Activated CD4-positive, alpha-beta memory T cell treated with anti-CD3 and anti-CD28 coated beads for 36 hours (primary cell): ENCODE results near the gene MTOR. TPM values are rescaled to one million over a fixed set of nuclear protein-coding genes. Genes with fewer than 3 reads are reported as not detected.

ENCODE experiments used
- CTCF ChIA-PET: fragments of 350-600 bp; sonication (Branson Sonifier 250); formaldehyde crosslinking; loops from one replicate; lab custom pipeline; 2021; ENCODE audit warnings: antibody characterized with exemption, inconsistent platforms; lab: Charles Lee
- POLR2A ChIA-PET: fragments of 350-600 bp; sonication (Branson Sonifier 250); formaldehyde crosslinking; loops from one replicate; lab custom pipeline; 2021; ENCODE audit warnings: antibody characterized with exemption; lab: Charles Lee
- DNase-seq: peaks from one replicate; pipeline ENCODE4 v3.0.0-alpha.2; 2020
- H3K27ac Mint-ChIP-seq: one replicate; pipeline ENCODE4 v1.8.0; 2021; ENCODE audit warnings: mixed read lengths
- H3K27me3 Mint-ChIP-seq: one replicate; pipeline ENCODE4 v1.8.0; 2021; ENCODE audit warnings: mixed read lengths
- H3K36me3 Mint-ChIP-seq: one replicate; pipeline ENCODE4 v1.8.0; 2021; ENCODE audit warnings: mixed read lengths
- H3K4me1 Mint-ChIP-seq: one replicate; pipeline ENCODE4 v1.8.0; 2021; ENCODE audit warnings: low read depth, mixed read lengths
- H3K4me3 Mint-ChIP-seq: one replicate; pipeline ENCODE4 v1.8.0; 2021; ENCODE audit warnings: mild to moderate bottlenecking, mixed read lengths
- H3K9me3 Mint-ChIP-seq: one replicate; pipeline ENCODE4 v1.8.0; 2021; ENCODE audit warnings: mixed read lengths
- intact Hi-C: fragments of 100-400 bp; cut with micrococcal nuclease; formaldehyde crosslinking; loops from one replicate; pipeline ENCODE4 v1.15.1; 2023
- total RNA-seq, 2 experiments: library from RNA; stranded (reverse); gene quantifications; one replicate each; pipeline ENCODE4 v1.2.3, GENCODE V29; 2021

The MTOR gene
- total RNA-seq, 2 experiments from 2014 or later = 35.8 to 39.4 TPM

DNA sequence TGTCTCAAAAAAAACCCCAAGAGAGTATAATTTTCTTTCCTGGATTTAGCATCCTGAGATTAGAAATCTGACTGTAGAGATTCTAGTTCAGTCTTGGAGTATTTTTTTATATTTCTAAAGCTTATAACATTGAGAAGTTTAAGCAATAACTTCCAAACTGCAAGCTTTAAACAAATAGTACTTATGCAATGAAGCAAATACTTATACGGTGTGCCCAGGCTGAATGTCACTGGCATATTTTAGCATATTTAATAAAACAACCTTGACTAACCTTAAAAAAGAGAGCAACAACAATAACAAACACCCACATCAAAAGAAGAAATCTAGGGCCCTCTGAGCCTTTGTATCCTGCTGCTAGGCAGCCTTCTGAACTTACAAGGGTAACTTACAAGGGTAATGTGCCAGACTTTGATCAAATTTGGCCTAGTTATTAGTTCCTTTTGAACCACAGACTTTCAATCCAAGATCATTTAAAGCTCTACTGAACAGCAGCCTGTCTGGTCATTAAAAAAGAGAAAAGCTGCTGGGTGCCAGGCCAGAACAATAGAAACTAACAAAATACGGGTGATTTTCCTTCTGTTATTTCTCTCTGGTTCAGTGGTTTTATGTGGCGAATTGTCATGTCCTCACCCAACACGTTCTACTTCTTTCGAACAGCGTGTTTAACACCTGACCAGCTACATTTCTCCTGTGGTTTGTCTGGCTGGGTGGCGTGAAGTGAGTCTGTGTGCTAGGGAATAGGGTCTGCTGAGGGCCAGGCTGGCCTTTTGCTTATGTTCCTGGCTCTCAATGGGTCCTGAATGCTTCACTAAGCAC, 16.2 kb downstream of the MTOR start:
- Mint-ChIP-seq H3K27ac (peak overlapping the region; percentile 19), H3K4me1 (peaks cover 17% of the 10 kb centered on the region), H3K9me3 (no peaks in the 10 kb centered on the region), H3K36me3 (peaks cover 34% of the 10 kb centered on the region), H3K27me3 (no peaks in the 10 kb centered on the region), H3K4me3 (no peak overlapping the region)
- CTCF ChIA-PET = interaction anchor here (0.6 to 1.7 kb wide), 7 partner anchors 8 to 754 kb away, joined by 3 to 8 read pairs (median 4); no protein-coding TSS in a partner anchor
- DNase-seq = no peak
- POLR2A ChIA-PET = interaction anchor here (1.4 kb wide), 1 partner anchor 184 kb away, joined by 3 read pairs; no protein-coding TSS in a partner anchor
- intact Hi-C loops = no loop called here

DNA sequence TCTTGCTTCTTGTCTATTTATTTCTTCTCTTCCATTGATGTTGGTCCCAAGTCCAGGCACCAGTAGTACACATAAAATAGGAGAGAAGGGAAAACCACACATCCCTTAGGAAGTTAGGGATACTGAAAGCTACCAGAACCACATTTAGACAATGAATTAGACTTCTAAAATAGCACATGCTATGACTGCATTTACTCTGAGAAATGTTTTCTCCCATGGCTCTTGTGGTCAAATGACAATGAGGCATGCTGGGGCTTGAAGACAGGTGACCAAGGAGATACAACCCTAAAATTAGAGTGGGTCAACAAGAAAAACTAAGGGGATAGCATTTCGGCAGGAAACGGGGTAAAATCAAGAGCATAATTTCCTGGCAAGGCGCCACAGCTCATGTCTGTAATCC, 17.1 kb downstream of the MTOR start:
- CTCF ChIA-PET = interaction anchor here (0.9 to 1.4 kb wide), 3 partner anchors 7 to 399 kb away, joined by 3 to 4 read pairs (median 3); no protein-coding TSS in a partner anchor
- Mint-ChIP-seq H3K36me3 (peaks cover 27% of the 10 kb centered on the region), H3K4me3 (no peak overlapping the region), H3K9me3 (no peaks in the 10 kb centered on the region), H3K27me3 (no peaks in the 10 kb centered on the region), H3K27ac (peak overlapping the region; percentile 47), H3K4me1 (peaks cover 15% of the 10 kb centered on the region)
- intact Hi-C loops = no loop called here
- DNase-seq = no peak
- POLR2A ChIA-PET = no interaction called here

DNA sequence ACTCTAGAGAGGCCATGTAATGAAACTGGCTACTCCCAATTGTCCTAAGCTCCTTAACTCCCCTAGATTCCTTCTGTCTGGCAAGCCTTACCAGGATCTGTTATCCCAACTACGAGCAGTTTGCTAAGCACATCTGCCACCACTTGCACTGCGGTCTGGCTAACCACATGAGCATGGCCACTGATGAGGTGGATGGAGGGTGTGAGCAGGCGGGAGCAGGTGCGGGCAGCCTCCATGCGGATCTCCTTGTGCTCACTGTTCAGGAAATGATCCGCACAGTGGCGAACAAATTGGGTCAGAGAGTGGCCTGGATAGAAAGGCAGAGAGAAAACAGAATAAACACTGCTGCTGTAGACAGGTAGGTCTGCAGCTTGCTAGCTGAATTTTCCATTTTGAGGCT, 24.0 kb downstream of the MTOR start:
- Mint-ChIP-seq H3K27ac (no peak overlapping the region), H3K27me3 (no peaks in the 10 kb centered on the region), H3K36me3 (peaks cover 50% of the 10 kb centered on the region), H3K9me3 (no peaks in the 10 kb centered on the region), H3K4me3 (no peak overlapping the region), H3K4me1 (peaks cover 6% of the 10 kb centered on the region)
- no peak for DNase-seq
- POLR2A ChIA-PET = no interaction called here
- CTCF ChIA-PET = interaction anchor here (0.9 to 1.0 kb wide), 2 partner anchors 8 to 9 kb away, joined by 3 to 4 read pairs; no protein-coding TSS in a partner anchor
- intact Hi-C loops = no loop called here

DNA sequence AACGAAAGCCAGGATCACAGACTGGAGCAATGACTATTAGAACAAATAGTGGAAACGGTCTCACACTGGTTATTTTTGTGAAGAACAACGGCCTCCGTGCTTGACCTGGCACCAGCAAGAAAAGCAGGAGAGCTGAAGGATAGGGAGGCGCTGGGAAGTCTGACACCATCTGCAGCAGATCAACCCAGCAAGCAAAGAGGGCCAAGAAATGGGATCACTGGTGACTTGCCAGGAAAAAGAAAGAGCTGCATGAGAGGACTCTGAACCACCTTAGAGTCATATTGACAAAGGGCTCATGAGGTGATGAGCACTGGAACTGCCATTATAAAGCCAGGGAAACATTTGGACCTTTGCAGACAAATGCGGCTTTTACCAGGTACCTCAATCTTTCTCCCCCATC, 25.0 kb downstream of the MTOR start:
- CTCF ChIA-PET = interaction anchor here (0.9 to 1.0 kb wide), 2 partner anchors 9 kb away, joined by 3 to 4 read pairs; no protein-coding TSS in a partner anchor
- Mint-ChIP-seq H3K9me3 (no peaks in the 10 kb centered on the region), H3K27ac (peak overlapping the region; percentile 18), H3K4me1 (peaks cover 6% of the 10 kb centered on the region), H3K36me3 (peaks cover 52% of the 10 kb centered on the region), H3K4me3 (no peak overlapping the region), H3K27me3 (no peaks in the 10 kb centered on the region)
- POLR2A ChIA-PET = no interaction called here
- intact Hi-C loops = no loop called here
- no peak for DNase-seq

DNA sequence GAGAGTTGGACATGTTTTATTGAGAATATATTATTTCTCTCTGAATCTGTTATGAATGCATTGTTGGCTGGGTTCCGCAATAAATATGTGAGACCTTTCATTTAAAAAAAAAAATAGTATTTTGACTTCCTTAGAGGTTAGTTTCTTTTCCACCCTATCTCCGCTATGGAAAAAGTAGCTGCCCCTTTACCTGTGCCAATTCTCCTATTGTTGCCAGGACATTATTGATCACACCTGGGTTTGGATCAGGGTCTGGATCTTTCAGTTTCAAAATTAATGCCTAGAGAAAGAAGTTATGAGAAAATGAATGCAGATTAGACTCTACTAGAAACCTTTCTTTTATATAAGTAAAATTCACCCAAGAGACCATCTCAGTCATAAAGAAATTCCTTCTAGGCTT, 29.1 kb downstream of the MTOR start:
- CTCF ChIA-PET = interaction anchor here (1.6 kb wide), 1 partner anchor 13 kb away, joined by 3 read pairs; no protein-coding TSS in a partner anchor
- Mint-ChIP-seq H3K9me3 (no peaks in the 10 kb centered on the region), H3K36me3 (peaks cover 62% of the 10 kb centered on the region), H3K27ac (no peak overlapping the region), H3K4me1 (peaks cover 3% of the 10 kb centered on the region), H3K27me3 (no peaks in the 10 kb centered on the region), H3K4me3 (no peak overlapping the region)
- intact Hi-C loops = no loop called here
- POLR2A ChIA-PET = no interaction called here
- no peak for DNase-seq

DNA sequence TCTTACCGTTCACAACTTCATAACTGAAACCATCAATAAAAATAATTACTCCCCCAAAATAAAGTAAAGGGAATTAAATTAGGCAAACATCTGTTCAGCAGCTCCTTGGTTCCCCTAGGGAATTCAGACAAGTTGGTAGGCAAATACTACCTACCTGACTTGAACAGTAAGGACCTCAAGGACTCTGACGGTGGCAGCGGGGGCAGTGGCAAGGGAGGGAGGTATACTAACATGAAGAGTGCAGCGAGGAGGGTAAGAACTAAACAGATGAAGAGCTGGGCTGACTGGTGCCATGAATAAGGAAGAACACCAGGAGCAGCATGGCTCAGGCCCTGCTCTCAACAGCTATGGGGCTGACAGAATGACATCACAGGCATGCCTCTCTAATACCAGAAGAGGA, 33.1 kb downstream of the MTOR start:
- H3K27me3 Mint-ChIP-seq = no peaks in the 10 kb centered on the region
- H3K9me3 Mint-ChIP-seq = no peaks in the 10 kb centered on the region
- peaks cover 13% of the 10 kb centered on the region for H3K4me1 Mint-ChIP-seq
- no peak overlapping the region for H3K4me3 Mint-ChIP-seq
- CTCF ChIA-PET = interaction anchor here (1.1 to 1.3 kb wide), 2 partner anchors 192 to 490 kb away, joined by 4 to 5 read pairs; no protein-coding TSS in a partner anchor
- no peak overlapping the region for H3K27ac Mint-ChIP-seq
- intact Hi-C loops = no loop called here
- peaks cover 61% of the 10 kb centered on the region for H3K36me3 Mint-ChIP-seq
- DNase-seq = no peak
- POLR2A ChIA-PET = no interaction called here

DNA sequence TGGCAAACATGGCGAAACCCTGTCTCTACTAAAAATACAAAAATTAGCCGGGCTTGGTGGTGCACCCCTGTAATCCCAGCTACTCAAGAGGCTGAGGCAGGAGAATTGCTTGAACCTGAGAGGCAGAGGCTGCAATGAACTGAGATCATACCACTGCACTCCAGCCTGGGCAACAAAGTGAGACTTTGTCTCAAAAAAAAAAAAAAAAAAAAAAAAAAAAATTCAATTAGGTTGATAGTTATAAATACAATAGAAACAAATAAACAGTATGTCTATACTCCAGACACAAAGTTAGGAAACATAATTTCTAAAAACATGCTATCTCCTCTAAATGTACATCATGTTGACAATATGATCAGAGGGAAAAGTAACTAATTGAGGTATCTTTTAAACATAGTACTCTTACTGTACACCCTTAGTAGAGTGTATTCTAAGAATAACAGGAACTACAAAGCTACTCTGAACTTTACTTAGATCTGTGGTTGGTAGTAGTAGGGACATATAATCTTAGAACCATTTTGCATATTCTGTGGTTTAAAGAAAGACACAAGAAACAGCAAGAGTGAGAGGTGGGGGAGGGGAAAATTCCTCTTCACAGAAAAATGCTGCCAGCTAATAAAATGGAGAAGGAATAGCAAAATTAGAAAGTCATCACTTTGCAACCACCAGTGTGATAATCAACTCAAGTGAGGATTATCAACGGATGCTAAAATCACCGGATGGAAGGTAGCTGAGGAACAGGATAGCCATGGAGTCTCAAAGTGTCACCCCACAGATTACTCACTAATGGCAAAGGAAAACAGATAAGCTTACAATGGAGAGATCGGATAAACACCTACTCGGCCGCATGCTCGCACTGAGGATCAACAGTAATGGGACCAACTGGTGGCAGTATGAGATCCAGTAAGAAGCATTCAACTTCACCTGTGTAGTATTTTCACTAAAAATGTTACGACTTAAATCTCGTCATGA, 35.0 kb downstream of the MTOR start:
- POLR2A ChIA-PET = no interaction called here
- CTCF ChIA-PET = interaction anchor here (2.6 kb wide), 1 partner anchor 190 kb away, joined by 12 read pairs; no protein-coding TSS in a partner anchor

DNA sequence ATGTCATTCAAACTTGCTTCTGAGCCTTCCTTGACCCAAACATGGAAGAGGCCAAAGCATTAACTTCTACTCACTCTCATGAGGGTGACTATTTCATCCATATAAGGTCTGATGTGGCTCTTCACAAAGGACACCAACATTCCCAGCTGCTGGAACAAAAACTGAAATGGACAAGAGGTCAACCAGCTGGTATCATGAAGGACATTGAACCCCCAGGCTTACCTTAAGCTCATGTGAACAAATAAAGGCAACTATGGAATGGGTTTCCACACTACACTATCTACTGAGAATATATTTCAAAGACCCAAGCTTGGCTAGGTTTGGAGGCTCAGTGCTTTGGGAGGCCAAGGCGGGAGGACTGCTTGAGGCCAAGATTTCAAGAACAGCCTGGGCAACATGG, 46.3 kb downstream of the MTOR start:
- peaks cover 61% of the 10 kb centered on the region for H3K36me3 Mint-ChIP-seq
- DNase-seq = no peak
- H3K9me3 Mint-ChIP-seq = no peaks in the 10 kb centered on the region
- H3K4me1 Mint-ChIP-seq = no peaks in the 10 kb centered on the region
- H3K27me3 Mint-ChIP-seq = no peaks in the 10 kb centered on the region
- intact Hi-C loops = no loop called here
- no peak overlapping the region for H3K27ac Mint-ChIP-seq
- H3K4me3 Mint-ChIP-seq = no peak overlapping the region
- CTCF ChIA-PET = no interaction called here
- POLR2A ChIA-PET = no interaction called here

More for the DNA sequence above, 35.0 kb downstream of the MTOR start:
- no peak overlapping the region for H3K4me3 Mint-ChIP-seq
- no peak for DNase-seq
- peaks cover 13% of the 10 kb centered on the region for H3K4me1 Mint-ChIP-seq
- intact Hi-C loops = no loop called here
- H3K9me3 Mint-ChIP-seq = no peaks in the 10 kb centered on the region
- peaks cover 51% of the 10 kb centered on the region for H3K36me3 Mint-ChIP-seq
- no peak overlapping the region for H3K27ac Mint-ChIP-seq
- H3K27me3 Mint-ChIP-seq = no peaks in the 10 kb centered on the region

DNA sequence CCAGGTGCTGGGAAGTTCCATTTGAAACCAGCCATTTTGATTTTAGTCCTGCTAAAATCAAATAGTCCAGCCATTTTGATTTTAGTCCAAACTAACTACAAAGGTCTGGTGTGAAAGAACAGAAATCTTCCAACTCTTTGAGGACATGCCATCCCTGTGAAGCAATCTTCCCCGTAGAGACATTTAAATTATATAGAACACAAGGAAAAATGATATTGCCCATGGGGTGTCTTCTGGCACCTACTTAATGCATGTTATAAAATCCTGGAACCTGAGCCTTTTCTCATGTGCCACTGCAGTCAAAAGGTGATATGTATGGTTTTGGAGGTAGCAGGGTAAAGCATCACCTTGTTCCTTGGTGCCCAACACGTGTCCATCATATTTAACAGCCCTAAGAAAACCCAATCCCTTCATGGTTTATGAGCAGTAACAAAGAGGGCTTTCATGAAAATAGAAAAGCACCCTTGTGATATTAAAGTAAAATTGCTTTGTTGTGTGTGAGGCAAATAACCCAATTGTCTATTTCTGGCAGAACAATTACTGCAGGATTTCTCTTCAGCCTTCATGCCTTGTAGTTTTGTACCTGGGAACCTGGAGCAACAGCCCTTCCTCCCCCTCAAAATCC, 46.9 kb downstream of the MTOR start:
- H3K9me3 Mint-ChIP-seq = no peaks in the 10 kb centered on the region
- no peaks in the 10 kb centered on the region for H3K27me3 Mint-ChIP-seq
- no peaks in the 10 kb centered on the region for H3K4me1 Mint-ChIP-seq
- CTCF ChIA-PET = no interaction called here
- POLR2A ChIA-PET = no interaction called here
- H3K4me3 Mint-ChIP-seq = no peak overlapping the region
- no peak for DNase-seq
- intact Hi-C loops = no loop called here
- H3K36me3 Mint-ChIP-seq = peaks cover 65% of the 10 kb centered on the region
- no peak overlapping the region for H3K27ac Mint-ChIP-seq

DNA sequence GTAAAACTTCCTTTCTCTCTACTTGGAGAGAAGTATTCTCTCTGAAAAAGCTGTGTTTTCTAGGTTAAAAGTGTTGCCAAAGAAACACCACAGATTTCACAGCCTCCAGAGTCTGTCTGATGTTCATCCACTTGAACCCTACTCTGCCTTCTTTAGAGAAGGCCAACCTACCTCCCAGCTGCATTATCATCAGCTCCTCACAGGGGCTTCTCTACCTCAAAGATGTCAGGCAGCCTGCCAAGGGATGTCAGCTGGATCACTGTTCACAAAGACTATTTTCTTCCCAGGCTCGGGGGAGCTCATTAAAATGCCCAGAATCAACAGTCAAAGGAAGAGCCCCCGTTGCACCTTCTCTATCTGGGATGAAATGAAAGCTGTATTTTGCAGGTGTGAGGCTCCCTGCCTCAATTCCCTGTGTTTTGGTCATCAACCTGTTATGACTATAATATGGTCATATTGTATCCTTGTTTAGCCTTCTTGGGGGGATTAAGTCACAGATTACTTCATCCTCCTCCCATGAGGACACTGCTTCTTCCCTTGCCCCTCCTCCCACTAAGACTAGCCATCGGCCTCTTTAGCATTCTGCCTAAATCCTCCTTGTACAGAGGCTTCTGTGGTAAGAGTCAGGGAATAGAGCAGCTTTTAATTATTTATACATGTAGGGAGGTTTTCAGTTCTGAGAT, 47.5 kb downstream of the MTOR start:
- intact Hi-C loops = no loop called here
- H3K9me3 Mint-ChIP-seq = no peaks in the 10 kb centered on the region
- ChIA-PET POLR2A (no interaction called here), CTCF (no interaction called here)
- H3K4me1 Mint-ChIP-seq = no peaks in the 10 kb centered on the region
- H3K27ac Mint-ChIP-seq = no peak overlapping the region
- peaks cover 65% of the 10 kb centered on the region for H3K36me3 Mint-ChIP-seq
- no peak for DNase-seq
- no peaks in the 10 kb centered on the region for H3K27me3 Mint-ChIP-seq
- no peak overlapping the region for H3K4me3 Mint-ChIP-seq

DNA sequence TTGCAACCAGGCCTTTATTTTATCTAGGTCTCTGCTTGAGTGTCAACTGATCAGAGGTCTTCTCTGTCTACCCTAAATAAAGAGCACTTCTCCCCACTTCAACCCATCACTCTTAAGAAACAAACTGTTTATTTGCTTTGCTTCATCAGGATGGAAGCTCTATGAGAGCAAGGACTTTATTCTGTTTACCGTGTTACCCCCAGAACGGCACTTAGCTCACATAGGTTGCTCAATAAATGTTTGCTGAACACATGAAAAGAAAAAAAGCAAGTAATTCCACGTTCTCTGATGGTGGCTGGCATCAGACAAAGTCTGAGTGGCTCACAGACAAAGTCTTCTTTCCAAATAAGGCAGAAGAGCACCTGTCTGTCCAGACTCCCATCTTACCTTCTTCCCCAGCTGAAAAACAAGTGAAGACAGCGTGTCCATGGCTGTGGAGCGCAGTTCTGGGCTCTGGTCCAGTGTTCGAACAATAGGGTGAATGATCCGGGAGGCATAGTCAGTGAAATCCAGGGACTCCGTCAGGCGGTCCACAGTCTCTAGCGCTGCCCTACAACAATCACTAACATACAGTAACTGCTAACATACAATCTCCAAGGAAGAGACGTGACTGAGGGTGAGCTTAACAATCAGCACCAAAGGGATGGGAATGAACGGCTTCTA, 50.3 kb downstream of the MTOR start:
- no peaks in the 10 kb centered on the region for H3K27me3 Mint-ChIP-seq
- H3K4me1 Mint-ChIP-seq = no peaks in the 10 kb centered on the region
- POLR2A ChIA-PET = no interaction called here
- DNase-seq = no peak
- intact Hi-C loops = no loop called here
- no peaks in the 10 kb centered on the region for H3K9me3 Mint-ChIP-seq
- CTCF ChIA-PET = interaction anchor here (0.8 to 1.6 kb wide), 3 partner anchors 116 to 174 kb away, joined by 3 to 5 read pairs (median 4); no protein-coding TSS in a partner anchor
- H3K27ac Mint-ChIP-seq = no peak overlapping the region
- no peak overlapping the region for H3K4me3 Mint-ChIP-seq
- H3K36me3 Mint-ChIP-seq = peaks cover 62% of the 10 kb centered on the region
